IPS-11a (cell line): Measurements from ENCODE around the gene U2AF1L4.
"Not testable (repeated sequence)": the region's sequence is repeated elsewhere in the genome, so short reads cannot be mapped to it uniquely, and the experiment has no call there.

ENCODE experiments used
- H3K4me3 ChIP-seq: one replicate; pipeline ENCODE4 v1.5.1; 2013; ENCODE audit warnings: low read depth, low read length, control low read depth

U2AF1L4 gene

GRCh38 chr19:35781650-35782049 lies 36.4 kb upstream of the U2AF1L4 start:
- H3K4me3 ChIP-seq = no peak overlapping the region

GRCh38 chr19:35780717-35781116 lies 35.5 kb upstream of the U2AF1L4 start:
- H3K4me3 ChIP-seq = no peak overlapping the region

- H3K4me3 ChIP-seq = no peak overlapping the region
Observed at GRCh38 chr19:35780058-35780457, 34.8 kb upstream of the U2AF1L4 start.

GRCh38 chr19:35779033-35779432 lies 33.8 kb upstream of the U2AF1L4 start:
- H3K4me3 ChIP-seq = no peak overlapping the region

DNA sequence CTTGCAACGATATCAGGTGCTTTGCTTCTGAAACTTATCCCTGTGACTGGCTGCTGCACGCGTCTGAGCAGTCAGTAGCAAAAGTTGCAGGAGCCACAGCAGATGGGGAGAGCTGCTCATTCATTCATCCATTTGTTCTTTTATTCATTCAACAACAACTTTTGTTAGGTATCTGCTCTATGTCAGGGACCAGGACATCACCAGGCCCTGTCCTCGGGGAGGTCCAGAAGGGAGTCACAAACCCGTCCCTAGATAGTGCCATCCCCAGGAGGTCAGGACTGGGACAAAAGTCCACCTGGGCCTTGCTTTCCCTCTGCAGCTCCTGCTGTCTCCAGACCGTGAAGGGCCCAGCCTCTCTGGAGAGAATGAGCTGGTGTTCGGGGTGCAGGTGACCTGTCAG lies 32.7 kb upstream of the U2AF1L4 start:
- no peak overlapping the region for H3K4me3 ChIP-seq

- no peak overlapping the region for H3K4me3 ChIP-seq
Observed at GRCh38 chr19:35777086-35777841, 32.0 kb upstream of the U2AF1L4 start.

DNA sequence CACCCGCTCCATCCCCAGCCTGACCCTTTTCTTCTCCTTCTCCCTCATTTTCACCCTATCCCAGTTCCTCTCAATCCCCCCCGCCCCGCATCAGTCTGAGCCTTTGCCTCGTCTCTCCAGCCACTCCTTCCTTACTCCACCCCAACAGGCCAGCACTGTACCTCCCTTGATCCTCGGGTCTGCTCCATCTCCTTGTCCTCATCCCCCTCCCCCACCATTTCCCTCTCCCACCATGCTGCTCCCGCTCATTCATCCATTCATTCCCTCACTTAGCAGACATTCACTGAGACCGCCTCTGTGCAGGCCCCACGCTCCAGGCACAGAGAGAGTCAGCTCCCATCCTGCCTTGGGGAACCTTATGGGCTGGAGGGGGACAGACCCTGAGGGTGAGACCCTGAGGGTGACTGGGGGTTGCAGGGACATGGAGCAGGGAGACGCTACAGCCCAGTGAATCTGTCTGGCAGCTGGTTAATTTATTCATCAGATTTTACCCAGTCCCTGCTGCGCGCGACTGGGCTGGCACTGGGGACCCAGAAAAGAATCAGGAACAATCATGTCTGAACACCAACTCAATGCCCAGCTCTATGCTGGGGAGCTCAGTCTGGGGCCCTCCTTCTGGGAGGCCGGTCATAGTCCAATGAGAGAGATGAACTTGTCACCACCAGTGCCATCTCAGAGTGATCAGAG lies 31.0 kb upstream of the U2AF1L4 start:
- H3K4me3 ChIP-seq = no peak overlapping the region

- peak within 1 kb of the TSS; percentile 78 for H3K4me3 ChIP-seq
Observed at GRCh38 chr19:35775298-35776101, 30.3 kb upstream of the U2AF1L4 start, which contains the start of gene ARHGAP33. TSS of gene ARHGAP33 (plus strand) at chr19:35775564. CDS start at chr19:35775659, 95 bp downstream.

DNA sequence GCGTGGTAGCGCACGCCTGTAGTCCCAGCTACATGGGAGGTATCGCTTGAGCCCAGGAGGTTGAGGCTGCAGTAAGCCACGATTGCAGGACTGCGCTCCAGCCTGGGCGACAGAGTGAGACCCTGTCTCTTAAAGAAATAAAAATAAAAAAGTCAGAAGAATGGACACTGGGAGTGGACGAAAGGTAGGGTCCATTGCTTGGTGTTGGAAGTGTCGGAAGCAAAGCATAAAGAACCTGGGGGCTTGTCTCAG lies 29.8 kb upstream of the U2AF1L4 start:
- H3K4me3 ChIP-seq = peak overlapping the region; percentile 78

GRCh38 chr19:35774274-35775045 lies 29.2 kb upstream of the U2AF1L4 start:
- H3K4me3 ChIP-seq = no peak overlapping the region

- no peak overlapping the region for H3K4me3 ChIP-seq
Observed at GRCh38 chr19:35773020-35773806, 28.0 kb upstream of the U2AF1L4 start.

DNA sequence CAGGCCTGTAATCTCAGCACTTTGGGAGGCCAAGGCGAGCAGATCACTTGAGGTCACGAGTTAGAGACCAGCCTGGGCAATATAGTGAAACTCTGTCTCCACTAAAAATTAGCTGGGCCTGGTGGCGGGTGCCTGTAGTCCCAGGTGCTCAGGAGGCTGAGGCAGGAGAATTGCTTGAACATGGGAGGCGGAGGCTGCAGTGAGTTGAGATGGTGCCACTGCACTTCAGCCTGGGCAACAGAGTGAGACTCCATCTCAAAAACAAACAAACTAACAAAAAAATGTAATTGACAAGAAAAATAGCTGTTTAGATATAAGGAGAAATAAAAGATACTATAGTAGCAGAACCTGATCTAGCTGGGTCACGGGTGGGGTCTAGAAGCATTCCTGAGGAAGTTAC lies 27.1 kb upstream of the U2AF1L4 start:
- H3K4me3 ChIP-seq = not testable (repeated sequence)

DNA sequence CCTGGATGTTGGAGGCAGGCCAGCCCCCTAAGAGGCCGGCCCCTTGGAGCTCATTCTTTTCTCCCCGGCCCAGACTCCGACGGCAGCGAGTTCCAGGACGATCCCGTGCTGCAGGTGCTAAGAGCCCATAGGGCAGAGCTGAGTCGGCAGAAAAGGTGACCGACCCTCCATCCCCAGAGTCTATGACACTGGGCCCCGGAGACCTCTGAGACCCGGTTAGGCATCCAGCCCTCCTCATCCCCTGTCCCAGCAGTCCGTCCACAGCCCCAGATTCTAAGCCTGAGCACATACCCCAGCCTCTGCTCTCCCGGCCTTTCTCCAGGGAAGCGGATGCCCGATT lies 22.8 kb upstream of the U2AF1L4 start:
- H3K4me3 ChIP-seq = no peak overlapping the region

DNA sequence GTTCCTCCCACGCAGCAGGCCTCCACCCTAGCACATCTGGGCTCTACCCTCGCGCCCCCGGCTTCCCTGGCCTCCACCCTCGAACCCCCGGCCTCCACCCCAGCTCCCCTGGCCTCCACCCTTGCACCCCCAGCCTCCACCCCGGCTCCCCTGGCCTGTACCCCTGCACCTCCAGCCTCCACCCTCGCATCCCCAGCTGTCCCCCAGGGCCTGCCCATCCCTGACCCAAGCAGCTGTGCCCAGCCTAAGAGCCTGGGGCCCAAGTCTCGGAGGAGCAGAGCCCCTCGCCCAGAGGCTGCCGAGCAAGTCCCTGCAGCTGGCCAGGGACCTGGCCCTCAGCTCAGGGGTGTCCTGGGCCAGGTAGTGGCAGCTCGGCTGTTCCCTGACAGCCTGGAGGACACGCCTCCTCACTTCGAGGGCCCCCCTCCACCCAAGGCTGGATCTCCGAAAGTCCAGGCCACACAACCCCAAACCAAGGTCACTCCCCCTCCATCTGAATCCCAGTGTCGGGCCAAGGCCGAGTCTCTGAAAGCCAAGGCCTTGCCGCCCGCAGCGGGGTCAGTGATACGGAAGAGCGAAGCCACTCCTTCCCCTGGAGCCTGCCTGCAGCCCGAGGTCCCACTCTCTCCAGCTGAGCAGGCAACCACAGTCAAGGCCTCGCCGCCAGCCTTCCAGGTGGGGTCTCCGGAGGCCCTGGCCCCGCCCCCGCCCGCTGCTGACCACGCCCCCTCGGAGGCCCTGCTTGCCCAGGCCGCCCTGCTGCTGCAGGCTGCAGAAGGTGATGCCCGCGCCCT lies 22.3 kb upstream of the U2AF1L4 start:
- H3K4me3 ChIP-seq = no peak overlapping the region

GRCh38 chr19:35766571-35767104 lies 21.4 kb upstream of the U2AF1L4 start:
- no peak overlapping the region for H3K4me3 ChIP-seq

- no peak overlapping the region for H3K4me3 ChIP-seq
Observed at GRCh38 chr19:35764432-35765315, 19.5 kb upstream of the U2AF1L4 start.

DNA sequence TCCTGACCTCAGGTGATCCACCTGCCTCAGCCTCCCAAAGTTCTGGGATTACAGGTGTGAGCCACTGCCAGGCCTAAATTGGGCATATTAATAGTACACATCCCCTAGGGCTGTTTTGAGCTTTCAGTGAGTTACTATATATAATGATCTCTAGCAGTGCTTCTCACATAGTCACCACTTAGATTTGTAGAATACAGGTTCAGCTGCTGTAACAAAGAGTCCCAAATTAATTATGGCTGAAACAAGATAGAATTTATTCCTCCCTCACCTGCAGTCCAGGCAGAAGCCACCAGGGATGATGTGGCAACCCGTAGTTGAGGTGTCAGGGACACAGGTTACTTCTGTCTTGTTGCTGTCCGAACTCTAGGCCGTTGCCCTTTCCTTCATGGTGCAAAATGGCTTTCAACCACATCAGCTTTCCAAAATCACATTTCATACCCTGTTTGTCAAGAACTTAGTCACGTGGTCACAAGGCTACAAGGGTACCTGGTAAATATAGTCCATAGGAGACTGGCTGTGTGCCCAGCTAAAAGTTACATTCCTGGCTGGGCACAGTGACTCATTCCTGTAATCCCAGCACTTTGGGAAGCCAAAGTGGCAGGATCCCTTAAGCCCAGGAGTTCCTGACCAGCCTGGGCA lies 15.6 kb upstream of the U2AF1L4 start:
- H3K4me3 ChIP-seq = no peak overlapping the region

GRCh38 chr19:35759697-35760096 lies 14.5 kb upstream of the U2AF1L4 start:
- no peak overlapping the region for H3K4me3 ChIP-seq
